Measurements from ENCODE around the gene GNG12. TPM values are rescaled to one million over a fixed set of nuclear protein-coding genes. Genes with fewer than 3 reads are reported as not detected.
"Not testable (repeated sequence)": the region's sequence is repeated elsewhere in the genome, so short reads cannot be mapped to it uniquely, and the experiment has no call there.

The GNG12 gene
- total RNA-seq, 1 donor from 2014 or later: 100 TPM

DNA sequence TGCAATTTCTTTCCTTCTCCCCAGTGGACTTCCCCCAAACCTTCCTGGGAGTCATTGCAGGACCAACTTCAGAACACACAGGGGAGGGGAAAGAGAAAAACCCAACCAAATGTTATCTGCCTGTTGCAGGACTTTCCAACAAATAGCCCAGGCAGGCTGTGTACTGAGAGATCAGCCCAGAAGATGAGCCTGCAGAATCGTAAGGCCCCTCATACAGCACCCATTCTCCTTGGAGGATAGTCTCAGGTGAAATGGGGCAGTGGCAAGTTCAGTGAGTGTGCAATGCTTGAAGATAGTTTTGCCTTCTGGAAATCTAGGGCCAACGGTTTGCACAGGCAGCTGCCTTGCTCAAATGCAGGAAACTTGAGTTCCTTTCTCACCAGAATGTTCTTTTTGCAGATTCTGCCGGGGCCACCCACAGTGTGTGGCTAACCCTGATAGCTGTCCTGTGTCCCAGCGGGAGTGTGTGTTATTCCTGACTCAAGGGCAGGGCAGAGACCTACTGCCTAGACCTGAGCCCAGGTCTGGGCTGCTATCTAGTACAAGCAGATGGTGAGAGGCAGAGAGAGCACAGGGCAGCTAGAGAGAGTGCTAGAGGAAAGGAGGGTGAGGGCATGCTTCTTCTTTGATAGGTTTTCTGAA lies 99.5 kb downstream of the GNG12 start:
- no peak overlapping the region for H3K4me3 Mint-ChIP-seq (ENCODE audit: unreplicated experiment)
- TF ChIP-seq, protein P1, sequence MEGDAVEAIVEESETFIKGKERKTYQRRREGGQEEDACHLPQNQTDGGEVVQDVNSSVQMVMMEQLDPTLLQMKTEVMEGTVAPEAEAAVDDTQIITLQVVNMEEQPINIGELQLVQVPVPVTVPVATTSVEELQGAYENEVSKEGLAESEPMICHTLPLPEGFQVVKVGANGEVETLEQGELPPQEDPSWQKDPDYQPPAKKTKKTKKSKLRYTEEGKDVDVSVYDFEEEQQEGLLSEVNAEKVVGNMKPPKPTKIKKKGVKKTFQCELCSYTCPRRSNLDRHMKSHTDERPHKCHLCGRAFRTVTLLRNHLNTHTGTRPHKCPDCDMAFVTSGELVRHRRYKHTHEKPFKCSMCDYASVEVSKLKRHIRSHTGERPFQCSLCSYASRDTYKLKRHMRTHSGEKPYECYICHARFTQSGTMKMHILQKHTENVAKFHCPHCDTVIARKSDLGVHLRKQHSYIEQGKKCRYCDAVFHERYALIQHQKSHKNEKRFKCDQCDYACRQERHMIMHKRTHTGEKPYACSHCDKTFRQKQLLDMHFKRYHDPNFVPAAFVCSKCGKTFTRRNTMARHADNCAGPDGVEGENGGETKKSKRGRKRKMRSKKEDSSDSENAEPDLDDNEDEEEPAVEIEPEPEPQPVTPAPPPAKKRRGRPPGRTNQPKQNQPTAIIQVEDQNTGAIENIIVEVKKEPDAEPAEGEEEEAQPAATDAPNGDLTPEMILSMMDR (IDR thresholded peaks at IDR 0.05): no peak
- H3K27ac Mint-ChIP-seq (ENCODE audit: unreplicated experiment): peak overlapping the region; percentile 77
- H3K27me3 Mint-ChIP-seq (ENCODE audit: unreplicated experiment): no peaks in the 10 kb centered on the region
- H3K36me3 Mint-ChIP-seq (ENCODE audit: unreplicated experiment): peaks cover 3% of the 10 kb centered on the region
- no peaks in the 10 kb centered on the region for H3K9me3 Mint-ChIP-seq (ENCODE audit: unreplicated experiment)
- H3K4me1 Mint-ChIP-seq (ENCODE audit: unreplicated experiment): peaks cover 61% of the 10 kb centered on the region
- no peak for DNase-seq (ENCODE audit: extremely low spot score, unreplicated experiment)

DNA sequence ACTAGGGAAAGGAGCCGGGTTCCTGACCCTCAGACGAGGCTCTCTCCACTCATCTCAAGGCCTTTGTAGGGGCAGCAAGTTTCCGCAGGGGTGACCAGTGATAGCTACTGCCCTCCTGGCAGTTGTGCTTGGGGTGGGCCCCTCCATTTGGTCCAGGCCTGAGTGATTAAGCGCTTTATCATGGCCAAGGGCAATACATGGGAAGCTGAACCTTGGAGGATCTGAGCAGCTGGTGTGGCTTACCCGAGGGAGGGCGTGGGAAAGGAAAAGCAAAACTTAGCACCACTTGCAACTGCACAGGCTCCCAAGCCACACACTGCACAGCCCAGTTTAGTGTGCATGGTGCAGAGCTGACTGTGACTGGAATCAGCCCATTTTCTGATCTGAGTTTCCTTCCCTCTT lies 100.5 kb downstream of the GNG12 start:
- H3K36me3 Mint-ChIP-seq (ENCODE audit: unreplicated experiment): peaks cover 3% of the 10 kb centered on the region
- no peak for DNase-seq (ENCODE audit: extremely low spot score, unreplicated experiment)

DNA sequence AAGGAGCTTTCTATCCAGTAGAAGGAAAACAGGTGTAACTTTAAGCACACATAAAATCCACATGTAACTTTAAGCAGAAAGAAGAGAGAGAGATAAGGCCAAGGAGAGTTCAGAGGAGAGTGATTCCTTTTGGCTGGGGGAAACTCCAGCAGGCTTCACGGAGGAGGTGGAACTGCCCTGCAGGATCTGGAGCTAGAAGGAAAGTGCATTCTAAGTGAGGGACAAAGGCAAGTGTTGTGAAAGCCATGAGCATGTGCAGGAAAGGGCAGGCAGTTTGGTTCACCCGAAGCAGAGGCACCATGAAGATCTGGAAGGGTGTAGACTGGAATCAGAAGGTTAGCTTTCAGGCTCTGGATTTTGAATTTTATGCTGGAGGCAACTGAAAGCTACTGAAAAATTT lies 101.9 kb downstream of the GNG12 start:
- Mint-ChIP-seq H3K9me3 (ENCODE audit: unreplicated experiment) (no peaks in the 10 kb centered on the region), H3K27me3 (ENCODE audit: unreplicated experiment) (no peaks in the 10 kb centered on the region), H3K4me3 (ENCODE audit: unreplicated experiment) (no peak overlapping the region), H3K36me3 (ENCODE audit: unreplicated experiment) (peaks cover 3% of the 10 kb centered on the region), H3K4me1 (ENCODE audit: unreplicated experiment) (peaks cover 53% of the 10 kb centered on the region), H3K27ac (ENCODE audit: unreplicated experiment) (peak overlapping the region; percentile 33)
- TF ChIP-seq, protein P1 (IDR thresholded peaks at IDR 0.05): no peak
- no peak for DNase-seq (ENCODE audit: extremely low spot score, unreplicated experiment)

More for the DNA sequence above, 100.5 kb downstream of the GNG12 start:
- Mint-ChIP-seq H3K27me3 (ENCODE audit: unreplicated experiment) (no peaks in the 10 kb centered on the region), H3K4me3 (ENCODE audit: unreplicated experiment) (no peak overlapping the region), H3K4me1 (ENCODE audit: unreplicated experiment) (peaks cover 58% of the 10 kb centered on the region), H3K9me3 (ENCODE audit: unreplicated experiment) (no peaks in the 10 kb centered on the region), H3K27ac (ENCODE audit: unreplicated experiment) (peak overlapping the region; percentile 87)
- TF ChIP-seq, protein P1 (IDR thresholded peaks at IDR 0.05): no peak

DNA sequence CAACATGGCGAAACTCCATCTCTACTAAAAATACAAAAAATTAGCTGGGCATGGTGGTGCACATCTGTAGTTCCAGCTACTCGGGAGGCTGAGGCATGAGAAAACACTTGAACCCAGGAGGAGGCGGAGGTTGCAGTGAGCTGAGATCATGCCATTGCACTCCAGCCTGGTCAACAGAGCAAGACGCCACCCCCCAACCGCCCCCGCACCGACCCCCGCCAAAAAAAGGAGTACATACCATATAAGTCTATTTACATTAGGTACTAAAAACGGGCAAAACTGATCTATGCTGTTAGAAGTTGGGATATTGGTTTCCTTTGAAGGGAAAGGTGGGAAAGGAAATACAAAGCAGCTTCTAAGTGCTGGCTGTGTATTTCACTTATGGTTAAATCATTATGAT lies 103.0 kb downstream of the GNG12 start:
- H3K36me3 Mint-ChIP-seq (ENCODE audit: unreplicated experiment); H3K27me3 Mint-ChIP-seq (ENCODE audit: unreplicated experiment); DNase-seq (ENCODE audit: extremely low spot score, unreplicated experiment); H3K27ac Mint-ChIP-seq (ENCODE audit: unreplicated experiment); H3K9me3 Mint-ChIP-seq (ENCODE audit: unreplicated experiment); H3K4me3 Mint-ChIP-seq (ENCODE audit: unreplicated experiment): not testable (repeated sequence)
- H3K4me1 Mint-ChIP-seq (ENCODE audit: unreplicated experiment): peaks cover 52% of the 10 kb centered on the region

DNA sequence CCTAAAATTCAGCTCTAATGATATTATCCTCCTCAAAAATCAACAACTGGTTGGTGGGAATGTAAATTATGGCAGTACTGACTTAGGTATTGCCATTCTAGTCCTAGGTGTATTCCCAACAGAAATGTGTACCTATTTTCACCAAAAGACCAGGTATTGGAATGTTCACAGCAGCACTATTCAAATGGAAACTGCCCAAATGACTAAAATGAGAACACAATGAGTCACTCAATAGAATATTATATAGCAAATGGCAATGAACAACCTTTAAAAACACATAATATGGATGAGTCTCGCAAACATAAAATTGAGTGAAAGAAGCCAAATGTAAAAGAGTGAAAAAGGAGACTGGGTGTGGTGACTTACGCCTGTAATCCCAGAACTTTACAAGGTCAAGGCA lies 103.4 kb downstream of the GNG12 start:
- Mint-ChIP-seq H3K4me1 (ENCODE audit: unreplicated experiment) (peaks cover 52% of the 10 kb centered on the region), H3K36me3 (ENCODE audit: unreplicated experiment) (peaks cover 3% of the 10 kb centered on the region), H3K4me3 (ENCODE audit: unreplicated experiment) (no peak overlapping the region), H3K27me3 (ENCODE audit: unreplicated experiment) (no peaks in the 10 kb centered on the region), H3K27ac (ENCODE audit: unreplicated experiment) (no peak overlapping the region), H3K9me3 (ENCODE audit: unreplicated experiment) (no peaks in the 10 kb centered on the region)
- TF ChIP-seq, protein P1 (IDR thresholded peaks at IDR 0.05): no peak
- no peak for DNase-seq (ENCODE audit: extremely low spot score, unreplicated experiment)
